Measurements from ENCODE around the gene OR5P2. TPM values are rescaled to one million over a fixed set of nuclear protein-coding genes. Genes with fewer than 3 reads are reported as not detected.
"Not testable (repeated sequence)": the region's sequence is repeated elsewhere in the genome, so short reads cannot be mapped to it uniquely, and the experiment has no call there.

The OR5P2 gene, protein sequence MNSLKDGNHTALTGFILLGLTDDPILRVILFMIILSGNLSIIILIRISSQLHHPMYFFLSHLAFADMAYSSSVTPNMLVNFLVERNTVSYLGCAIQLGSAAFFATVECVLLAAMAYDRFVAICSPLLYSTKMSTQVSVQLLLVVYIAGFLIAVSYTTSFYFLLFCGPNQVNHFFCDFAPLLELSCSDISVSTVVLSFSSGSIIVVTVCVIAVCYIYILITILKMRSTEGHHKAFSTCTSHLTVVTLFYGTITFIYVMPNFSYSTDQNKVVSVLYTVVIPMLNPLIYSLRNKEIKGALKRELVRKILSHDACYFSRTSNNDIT
- total RNA-seq, result not detected in 2 replicates

DNA sequence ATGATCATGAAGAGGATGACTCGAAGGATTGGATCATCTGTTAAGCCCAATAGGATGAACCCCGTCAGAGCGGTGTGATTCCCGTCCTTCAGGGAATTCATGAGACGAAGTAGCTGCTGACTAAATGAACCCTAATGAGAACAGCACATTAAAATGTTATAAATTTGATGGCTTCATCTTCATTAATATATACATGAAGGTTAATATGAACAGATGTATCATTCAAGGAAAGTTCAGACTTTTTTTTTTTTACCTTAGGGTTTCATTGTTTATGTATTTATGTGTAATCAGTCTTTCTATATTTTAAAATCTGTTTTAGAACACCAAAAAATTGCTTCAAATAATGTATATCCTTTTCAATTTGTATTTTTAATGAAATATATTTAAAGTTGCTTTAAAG lies at the start of gene OR5P2:
OR5P2 (minus strand) TSS at position 101 of the 400 bp plus-strand sequence; CDS start at position 101, 0 bp downstream.
- DNase-seq (ENCODE audit: extremely low read depth, low read depth, low spot score), result no peak

DNA sequence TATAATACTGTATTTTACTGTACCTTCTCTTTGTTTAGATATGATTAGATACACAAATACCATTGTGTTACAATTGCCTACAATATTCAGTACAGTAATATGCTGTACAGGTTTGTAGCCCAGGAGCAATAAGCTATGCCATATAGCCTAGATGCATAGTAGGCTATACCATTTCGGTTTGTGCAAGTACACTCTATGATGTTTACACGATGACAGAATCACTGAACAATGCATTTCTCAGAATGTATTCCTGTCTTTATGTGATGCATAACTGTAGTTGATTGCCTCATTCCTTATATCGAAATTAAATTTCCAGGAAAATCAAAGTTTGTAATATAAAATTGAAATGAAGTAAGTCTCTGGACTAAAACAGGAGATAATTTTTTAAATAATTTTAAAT lies 49.3 kb upstream of the OR5P2 start:
- no peak for DNase-seq (ENCODE audit: extremely low read depth, low read depth, low spot score)

DNA sequence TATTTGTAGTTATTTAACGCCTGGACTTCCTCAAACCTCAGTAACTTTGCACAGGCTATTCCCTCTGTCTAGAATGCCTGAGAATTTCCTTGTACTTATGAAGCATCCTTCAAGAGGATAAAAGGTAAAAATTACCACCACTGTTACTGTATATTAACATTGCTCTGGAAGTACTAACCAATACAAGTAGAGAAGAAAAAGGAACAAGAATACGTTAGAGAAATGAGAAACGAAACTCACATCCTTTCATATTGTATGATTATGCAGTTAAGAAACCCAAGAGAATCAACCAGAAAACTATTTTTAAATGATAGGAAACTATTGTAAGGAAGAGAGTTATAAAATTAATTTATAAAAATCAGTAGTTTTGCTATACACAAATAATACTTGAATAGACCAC lies 48.2 kb upstream of the OR5P2 start:
- DNase-seq (ENCODE audit: extremely low read depth, low read depth, low spot score), result no peak

DNA sequence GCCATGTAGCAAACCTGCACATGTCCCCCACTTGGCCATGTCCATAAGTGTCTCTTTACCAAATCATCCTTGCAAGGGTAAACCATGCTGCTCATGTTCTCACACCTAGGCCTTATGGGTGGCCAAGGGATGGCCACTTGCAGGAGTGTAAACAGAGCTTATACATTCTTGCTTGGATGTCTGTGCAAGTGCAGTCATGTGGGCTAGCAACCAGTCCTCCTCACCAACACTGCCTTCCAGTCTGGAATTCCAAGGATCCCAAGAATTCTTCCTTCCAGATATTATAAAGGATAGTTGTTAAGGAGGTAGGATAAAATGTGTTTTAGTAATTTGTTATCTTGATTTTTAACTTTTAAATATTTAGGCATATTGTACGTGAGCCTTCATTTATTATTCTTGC lies 47.8 kb upstream of the OR5P2 start:
- DNase-seq (ENCODE audit: extremely low read depth, low read depth, low spot score), result no peak

DNA sequence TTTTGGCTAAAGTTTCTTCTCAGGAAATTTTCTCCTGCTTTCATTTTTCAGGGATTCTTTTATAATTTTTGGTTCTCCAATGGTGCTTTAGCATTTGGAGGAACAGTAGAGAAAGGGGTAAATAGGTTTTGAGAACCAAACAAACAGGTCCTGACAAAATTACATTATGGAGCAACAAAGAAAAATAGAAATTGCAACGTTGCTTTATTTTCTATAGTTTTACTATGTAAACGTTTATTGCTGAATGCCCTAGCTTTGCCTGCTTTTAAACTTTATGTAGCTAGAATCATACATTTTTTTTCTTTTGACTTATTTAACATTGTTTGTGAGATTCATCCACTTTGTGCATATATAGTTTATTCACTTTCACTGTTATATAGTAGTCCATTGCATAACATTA lies 43.8 kb upstream of the OR5P2 start:
- DNase-seq (ENCODE audit: extremely low read depth, low read depth, low spot score), result no peak

DNA sequence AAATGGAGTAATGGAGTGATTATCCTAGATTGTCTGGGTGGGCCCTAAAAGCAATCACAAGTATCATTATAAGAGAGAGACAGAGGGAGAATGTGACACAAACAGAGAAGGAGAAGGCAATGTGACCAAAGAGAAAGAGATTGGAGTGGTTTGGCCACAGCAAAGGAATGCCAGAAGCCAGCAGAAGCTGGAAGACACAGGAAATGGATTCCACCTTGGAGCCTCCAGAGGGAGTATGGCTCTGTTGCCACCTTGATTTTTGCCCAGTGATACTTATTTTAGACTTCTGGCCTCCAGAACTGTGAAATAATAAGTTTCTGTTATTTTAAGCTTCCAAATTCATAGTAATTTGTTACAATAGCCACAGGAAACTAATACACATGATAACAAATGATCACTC lies 36.8 kb upstream of the OR5P2 start:
- no peak for DNase-seq (ENCODE audit: extremely low read depth, low read depth, low spot score)

DNA sequence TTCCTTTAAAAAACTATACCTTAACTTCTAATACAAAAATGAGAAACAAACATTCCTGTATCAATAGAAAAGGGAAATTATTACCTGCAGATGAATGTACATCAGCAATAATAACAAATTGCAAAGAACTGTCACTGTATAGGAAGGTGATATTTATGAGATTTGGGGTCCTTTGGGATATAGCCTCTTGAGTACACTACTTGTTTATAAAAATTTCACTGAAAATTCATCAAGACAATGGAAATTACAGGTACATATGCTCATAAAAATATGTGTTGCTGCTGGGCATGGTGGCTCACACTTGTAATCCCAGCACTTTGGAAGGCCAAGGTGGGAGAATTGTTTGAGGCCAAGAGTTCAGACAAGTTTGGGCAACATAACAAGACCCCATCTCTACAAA lies 34.0 kb upstream of the OR5P2 start, which contains the start of gene OR5P3:
OR5P3 (minus strand) TSS at position 101 of the 400 bp plus-strand sequence.
- no peak for DNase-seq (ENCODE audit: extremely low read depth, low read depth, low spot score)

DNA sequence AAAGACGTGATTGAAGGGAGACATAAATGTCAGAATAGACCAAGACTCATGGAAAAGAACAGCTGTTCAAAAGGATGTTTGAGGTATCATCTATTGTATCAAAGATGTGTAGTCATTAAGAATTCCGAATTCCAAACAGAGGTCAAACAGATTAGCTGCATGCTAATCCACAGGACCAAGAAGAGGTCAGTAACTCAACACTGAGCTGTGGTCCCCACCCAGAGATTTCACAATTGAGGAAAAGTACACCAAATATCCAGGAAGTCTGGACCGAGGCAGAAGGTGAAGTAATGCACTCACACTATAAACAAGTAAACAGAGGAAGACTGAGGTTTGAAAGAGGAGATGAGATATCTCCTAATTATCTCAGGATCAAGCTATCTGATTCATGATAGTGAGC lies 29.6 kb upstream of the OR5P2 start:
- DNase-seq (ENCODE audit: extremely low read depth, low read depth, low spot score), result no peak

DNA sequence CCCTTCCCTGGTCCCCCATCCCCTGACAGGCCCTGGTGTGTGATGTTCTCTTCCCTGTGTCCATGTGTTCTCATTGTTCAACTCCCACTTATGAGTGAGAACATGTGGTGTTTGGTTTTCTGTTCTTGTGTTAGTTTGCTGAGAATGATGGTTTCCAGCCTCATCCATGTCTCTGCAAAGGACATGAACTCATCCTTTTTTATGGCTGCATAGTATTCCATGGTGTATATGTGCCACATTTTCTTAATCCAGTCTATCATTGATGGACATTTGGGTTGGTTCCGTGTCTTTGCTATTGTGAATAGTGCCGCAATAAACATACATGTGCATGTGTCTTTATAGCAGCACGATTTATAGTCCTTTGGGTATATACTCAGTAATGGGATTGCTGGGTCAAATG lies 23.7 kb upstream of the OR5P2 start:
- DNase-seq (ENCODE audit: extremely low read depth, low read depth, low spot score), result not testable (repeated sequence)

DNA sequence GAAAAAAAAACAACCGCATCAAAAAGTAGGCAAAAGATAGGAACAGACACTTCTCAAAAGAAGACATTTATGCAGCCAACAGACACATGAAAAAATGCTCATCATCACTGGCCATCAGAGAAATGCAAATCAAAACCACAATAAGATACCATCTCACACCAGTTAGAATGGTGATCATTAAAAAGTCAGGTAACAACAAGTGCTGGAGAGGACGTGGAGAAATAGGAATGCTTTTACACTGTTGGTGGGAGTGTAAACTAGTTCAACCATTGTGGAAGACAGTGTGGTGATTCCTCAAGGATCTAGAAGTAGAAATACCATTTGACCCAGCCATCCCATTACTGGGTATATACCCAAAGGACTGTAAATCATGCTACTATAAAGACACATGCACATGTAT lies 18.2 kb upstream of the OR5P2 start:
- DNase-seq (ENCODE audit: extremely low read depth, low read depth, low spot score), result not testable (repeated sequence)

DNA sequence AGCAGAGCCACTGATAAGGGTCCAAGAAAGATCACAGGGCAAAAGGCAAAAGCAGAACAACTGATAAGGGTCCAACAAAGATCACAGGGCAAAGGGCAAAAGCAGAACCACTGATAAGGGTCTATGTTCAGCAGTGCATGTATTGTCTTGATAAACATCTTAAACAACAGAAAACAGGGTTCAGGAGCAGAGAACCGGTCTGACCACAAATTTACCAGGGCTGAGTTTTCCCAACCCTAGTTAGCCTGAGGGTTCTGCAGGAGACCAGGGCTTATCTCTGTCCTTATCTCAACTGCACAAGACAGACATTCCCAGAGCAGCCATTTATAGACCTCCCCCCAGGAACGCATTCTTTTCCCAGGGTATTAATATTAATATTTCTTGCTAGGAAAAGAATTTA lies 13.6 kb upstream of the OR5P2 start:
- not testable (repeated sequence) for DNase-seq (ENCODE audit: extremely low read depth, low read depth, low spot score)

DNA sequence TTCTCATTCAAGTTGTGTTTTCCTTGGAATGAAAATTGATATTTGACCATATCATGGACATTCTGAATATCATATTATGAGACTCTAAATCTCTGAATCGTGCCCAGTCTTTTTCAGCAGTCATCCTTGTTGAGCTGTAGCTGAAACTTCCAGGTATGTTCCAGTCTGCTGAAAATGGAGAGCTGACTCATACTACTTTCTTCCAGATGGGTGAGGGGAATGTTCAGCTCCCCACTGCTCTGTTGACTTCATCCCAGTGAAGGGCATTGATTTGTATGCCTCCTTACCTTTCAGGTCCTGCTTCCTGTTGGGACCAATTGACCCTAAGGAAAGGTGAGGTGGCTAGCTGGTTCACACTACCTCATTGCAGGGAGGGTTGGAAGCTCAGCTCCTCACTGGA lies 3.5 kb downstream of the OR5P2 start:
- no peak for DNase-seq (ENCODE audit: extremely low read depth, low read depth, low spot score)

DNA sequence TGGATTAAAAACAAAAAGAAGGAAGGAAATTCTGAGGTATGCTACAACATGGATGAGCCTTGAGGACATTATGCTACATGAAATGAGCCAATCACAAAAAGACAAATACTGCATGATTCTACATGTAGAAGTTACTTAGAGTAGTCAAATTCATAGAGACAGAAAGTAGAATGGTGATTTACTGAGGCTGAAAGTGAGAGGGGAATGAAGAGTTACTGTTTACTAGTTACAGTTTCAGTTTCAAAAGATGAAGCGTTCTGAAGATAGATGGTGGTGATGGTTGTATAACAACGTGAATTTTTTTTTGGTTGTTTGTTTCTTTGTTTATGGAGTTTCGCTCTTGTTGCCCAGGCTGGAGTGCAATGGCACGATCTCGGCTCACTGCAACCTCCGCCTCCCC lies 9.5 kb downstream of the OR5P2 start:
- no peak for DNase-seq (ENCODE audit: extremely low read depth, low read depth, low spot score)

DNA sequence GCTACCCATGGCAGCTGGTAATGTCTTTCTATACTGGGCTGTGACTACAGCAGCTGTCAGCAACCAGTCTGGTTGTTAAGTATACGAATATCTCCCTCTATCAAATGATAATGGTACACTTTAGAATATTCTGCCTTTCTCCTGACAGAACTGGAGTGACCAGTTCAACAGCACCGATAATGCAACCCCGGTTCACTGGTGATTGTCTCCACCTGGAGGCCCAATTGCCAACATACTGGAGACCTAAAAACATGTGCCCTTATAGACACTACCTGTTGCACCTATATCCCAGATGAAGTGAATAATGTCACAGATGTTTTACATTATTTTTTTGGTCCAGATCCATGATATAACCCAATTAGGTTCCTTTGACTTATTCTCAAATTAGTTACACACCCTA lies 21.1 kb downstream of the OR5P2 start:
- DNase-seq (ENCODE audit: extremely low read depth, low read depth, low spot score), result no peak

DNA sequence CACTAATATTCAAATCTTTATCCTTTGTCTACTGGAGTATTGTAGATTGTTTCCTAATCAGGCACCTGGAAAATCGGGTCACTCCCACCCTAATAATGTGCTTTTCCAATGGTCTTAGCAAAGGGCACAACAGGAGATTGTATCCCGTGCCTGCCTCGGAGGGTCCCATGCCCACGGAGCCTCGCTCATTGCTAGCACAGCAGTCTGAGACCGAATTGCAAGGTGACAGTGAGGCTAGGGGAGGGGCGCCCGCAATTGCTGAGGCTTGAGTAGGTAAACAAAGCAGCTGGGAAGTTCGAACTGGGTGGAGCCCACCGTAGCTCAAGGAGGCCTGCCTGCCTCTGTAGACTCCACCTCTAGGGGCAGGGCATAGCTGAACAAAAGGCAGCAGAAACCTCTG lies 32.4 kb downstream of the OR5P2 start:
- DNase-seq (ENCODE audit: extremely low read depth, low read depth, low spot score), result not testable (repeated sequence)

DNA sequence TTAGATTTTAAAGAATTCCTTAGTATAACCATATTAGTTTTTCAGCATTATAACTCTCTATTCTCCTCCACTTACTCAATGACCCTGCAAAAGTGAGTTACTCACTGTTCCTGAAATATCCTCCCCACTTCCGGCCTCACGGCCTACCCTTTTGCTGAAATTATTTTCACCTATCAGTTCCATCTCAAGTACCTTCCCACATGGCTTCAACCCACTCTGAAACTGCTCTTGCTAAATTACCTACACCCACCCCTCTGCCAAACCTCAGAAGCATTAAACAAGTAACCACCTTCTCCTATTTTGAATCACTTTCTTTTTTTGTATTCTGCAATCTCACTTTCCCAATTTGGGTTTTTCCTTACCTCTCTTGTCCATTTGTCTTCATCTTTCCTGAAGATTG lies 37.7 kb downstream of the OR5P2 start:
- no peak for DNase-seq (ENCODE audit: extremely low read depth, low read depth, low spot score)

DNA sequence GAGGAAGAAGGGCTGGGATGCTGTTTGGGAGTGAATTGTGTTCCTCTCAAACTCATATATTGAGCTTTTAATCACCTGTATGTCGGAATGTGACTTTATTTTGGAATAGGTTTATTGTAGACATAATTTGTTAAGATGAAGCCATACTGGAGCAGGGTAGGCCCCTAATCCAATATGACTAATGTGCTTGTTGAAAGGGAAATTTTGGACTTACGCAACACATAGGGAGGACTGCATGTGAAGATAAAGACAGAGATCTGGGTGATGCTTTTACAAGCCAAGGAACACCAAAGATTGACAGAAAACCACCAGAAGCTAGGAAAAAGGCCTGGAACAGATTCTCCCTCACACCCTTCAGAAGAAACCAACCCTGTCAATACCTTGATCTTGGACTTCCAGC lies 47.3 kb downstream of the OR5P2 start:
- no peak for DNase-seq (ENCODE audit: extremely low read depth, low read depth, low spot score)

Other genes starting within 250 kb of the OR5P2 start
- 2.4 and 3.2 TPM in 2 replicates for gene CYB5R2, start 123.4 kb downstream of the OR5P2 start, total RNA-seq
- not detected in 2 replicates for gene OVCH2, start 90.5 kb downstream of the OR5P2 start, total RNA-seq
- gene OR5P3, start 33.9 kb upstream of the OR5P2 start, total RNA-seq, result not detected in 2 replicates
- not detected in 2 replicates for gene OR10A6, start 134.3 kb upstream of the OR5P2 start, total RNA-seq
- not detected in 2 replicates for gene OR10A3, start 144.8 kb upstream of the OR5P2 start, total RNA-seq
- gene NLRP10, start 168.5 kb upstream of the OR5P2 start, total RNA-seq, result 1.7 TPM in 1 of 2 replicates, not detected in the other
- 252 and 293 TPM in 2 replicates for gene EIF3F, start 190.4 kb upstream of the OR5P2 start, total RNA-seq